Measurements from ENCODE around the gene C11orf52.
"Not testable (repeated sequence)": the region's sequence is repeated elsewhere in the genome, so short reads cannot be mapped to it uniquely, and the experiment has no call there.

The C11orf52 gene

GRCh38 chr11:111913031-111913861 is 5.5 kb upstream of the C11orf52 start:
- no peak for DNase-seq (ENCODE audit: low spot score)

GRCh38 chr11:111913997-111914396 is 4.7 kb upstream of the C11orf52 start:
- DNase-seq (ENCODE audit: low spot score), result no peak

DNA sequence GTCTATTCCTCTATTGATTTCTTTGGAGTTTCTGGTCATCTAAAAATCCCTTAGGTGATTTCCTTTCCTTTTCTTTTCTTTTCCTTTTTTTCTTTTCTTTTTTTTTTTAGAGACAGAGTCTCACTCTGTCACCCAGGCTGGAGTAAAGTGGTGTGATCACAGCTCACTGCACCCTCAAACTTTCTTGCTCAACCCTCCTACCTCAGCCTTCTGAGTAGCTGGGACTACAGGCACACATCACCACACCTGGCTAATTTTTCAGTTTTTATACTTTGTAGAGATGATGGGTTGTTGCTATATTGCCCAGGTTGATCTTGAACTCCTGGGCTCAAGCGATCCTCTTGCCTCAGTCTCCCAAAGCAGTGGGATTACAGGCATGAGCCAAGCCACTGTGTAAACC is 1.9 kb upstream of the C11orf52 start:
- no peak for DNase-seq (ENCODE audit: low spot score)

DNA sequence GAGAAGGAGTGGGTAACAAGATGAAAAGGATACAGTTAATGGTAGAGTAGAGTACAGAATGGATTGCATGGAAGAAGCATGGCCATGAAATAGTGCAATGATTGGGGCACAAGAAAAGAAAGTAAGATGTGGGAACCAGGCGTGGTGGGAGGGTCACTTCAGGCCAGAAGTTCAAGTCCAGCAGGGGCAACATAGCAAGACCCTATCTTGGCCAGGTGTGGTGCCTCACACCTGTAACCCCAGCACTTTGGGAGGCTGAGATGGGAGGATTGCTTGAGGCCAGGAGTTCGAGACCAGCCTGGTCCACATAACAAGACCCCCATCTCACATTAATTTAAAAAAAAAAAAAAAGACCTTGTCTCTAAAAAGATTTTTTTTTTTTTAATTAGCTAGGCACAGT is 1.4 kb upstream of the C11orf52 start:
- DNase-seq (ENCODE audit: low spot score), result no peak

GRCh38 chr11:111917788-111918187 is 925 bp upstream of the C11orf52 start:
- no peak for DNase-seq (ENCODE audit: low spot score)

- DNase-seq (ENCODE audit: low spot score), result no peak
These were observed 2.2 kb downstream of the C11orf52 start for GRCh38 chr11:111920908-111921307.

- no peak for DNase-seq (ENCODE audit: low spot score)
These were observed 3.0 kb downstream of the C11orf52 start for GRCh38 chr11:111921541-111922230.

DNA sequence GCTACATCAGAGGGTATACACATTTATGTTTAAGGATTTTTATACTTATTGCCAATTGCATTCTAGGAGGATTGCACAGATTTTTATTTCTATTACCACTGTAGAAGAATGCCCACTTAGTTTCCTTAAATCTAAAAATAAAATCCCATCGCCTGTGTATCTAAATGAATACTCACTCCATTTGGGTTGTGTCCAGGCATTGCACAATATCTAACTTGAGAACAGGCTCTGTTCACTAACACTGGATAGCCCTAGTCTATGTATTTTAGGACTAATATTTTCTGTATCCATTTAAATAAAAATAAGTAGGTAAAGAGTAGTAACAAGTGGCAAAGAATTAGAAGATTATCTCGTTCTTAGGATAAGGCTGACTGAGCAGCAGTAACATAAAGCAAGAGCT is 4.1 kb downstream of the C11orf52 start:
- no peak for DNase-seq (ENCODE audit: low spot score)

DNA sequence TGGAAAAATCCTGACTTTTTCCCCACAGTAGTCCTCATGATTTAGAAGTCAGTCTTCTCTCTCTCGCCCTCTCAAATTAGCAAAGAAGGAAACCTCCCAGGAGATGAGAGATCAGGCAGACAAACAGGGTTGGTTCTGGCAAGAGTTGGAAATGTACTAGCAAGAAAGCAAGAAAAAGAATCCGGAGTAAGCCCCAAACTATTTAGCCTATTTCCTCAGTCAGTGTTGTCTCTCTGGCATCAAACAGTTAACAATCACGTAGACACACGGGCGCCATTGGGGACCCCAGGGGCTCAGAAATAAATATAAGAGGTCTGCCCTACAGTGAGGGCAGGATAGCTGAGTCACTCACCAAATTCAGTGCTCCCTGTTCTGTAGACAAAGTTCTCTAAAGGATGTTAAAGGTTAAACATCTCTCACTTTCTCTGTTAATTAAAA is 4.7 kb downstream of the C11orf52 start:
- DNase-seq (ENCODE audit: low spot score), result no peak

GRCh38 chr11:111923951-111924350 is 5.2 kb downstream of the C11orf52 start:
- DNase-seq (ENCODE audit: low spot score), result no peak

DNA sequence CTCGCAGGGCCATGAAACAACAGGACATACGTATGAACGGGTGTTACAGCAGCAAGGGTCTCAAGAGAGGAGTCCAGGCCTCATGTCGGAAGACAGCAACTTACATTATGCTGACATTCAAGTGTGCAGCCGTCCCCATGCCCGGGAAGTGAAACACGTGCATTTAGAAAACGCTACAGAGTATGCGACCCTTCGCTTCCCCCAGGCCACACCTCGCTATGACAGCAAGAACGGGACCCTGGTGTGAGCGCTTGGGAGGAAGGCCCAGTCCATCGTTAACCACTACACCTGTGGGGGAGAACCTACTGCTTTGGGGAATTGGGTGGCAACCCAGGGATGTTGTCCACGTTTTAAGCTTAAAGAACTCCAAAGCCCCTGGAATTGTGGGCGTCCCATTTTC is 7.2 kb downstream of the C11orf52 start:
- DNase-seq (ENCODE audit: low spot score), result no peak

DNA sequence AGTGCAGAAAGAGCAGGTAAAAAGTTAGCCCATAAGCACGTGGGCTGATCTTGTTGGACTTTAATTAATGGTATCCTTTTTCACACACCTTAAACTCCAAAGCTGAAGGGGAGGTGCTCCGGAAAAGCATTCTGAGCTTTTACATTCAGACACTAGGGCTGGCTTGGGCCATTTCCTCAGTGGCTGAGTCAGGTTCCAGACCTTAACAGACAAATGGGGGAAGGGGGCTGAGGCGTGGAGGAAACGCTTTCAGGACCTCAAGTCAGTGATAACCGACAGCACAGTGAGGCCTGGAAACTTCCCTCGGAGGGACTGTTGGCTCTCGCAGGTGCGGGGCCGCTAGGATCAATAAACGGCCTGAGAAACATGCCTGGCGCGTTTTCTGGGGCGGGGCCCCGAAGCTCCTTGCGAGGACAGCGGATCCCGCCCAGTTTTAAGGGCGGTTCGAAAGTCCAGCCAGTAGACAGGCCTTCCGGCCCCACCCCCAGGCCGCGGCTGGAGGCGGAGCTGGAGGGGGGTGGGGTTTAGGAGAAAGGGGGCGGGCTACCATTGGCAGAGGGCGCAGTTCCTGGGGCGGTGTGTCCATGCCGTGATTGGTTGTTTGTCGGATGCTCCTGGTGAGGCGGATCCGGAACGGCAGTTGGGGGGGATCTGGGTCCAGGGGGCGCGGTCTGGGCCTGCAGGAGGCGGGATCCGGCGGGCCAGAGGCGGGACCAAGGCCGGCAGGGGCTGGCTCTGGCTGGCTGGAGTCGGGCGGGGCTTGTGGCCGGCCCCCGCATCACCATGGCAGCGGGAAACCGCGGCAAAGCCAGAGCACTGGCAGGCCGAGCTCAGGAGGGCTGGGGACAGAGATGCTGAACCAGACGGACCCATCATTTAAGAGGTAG is 8.0 kb downstream of the C11orf52 start:
- DNase-seq (ENCODE audit: low spot score), result peak; percentile 96

- no peak for DNase-seq (ENCODE audit: low spot score)
These were observed 11.8 kb downstream of the C11orf52 start for GRCh38 chr11:111930472-111930871.

GRCh38 chr11:111932611-111932950 is 13.9 kb downstream of the C11orf52 start:
- no peak for DNase-seq (ENCODE audit: low spot score)

GRCh38 chr11:111933176-111933575 is 14.5 kb downstream of the C11orf52 start:
- DNase-seq (ENCODE audit: low spot score), result not testable (repeated sequence)

DNA sequence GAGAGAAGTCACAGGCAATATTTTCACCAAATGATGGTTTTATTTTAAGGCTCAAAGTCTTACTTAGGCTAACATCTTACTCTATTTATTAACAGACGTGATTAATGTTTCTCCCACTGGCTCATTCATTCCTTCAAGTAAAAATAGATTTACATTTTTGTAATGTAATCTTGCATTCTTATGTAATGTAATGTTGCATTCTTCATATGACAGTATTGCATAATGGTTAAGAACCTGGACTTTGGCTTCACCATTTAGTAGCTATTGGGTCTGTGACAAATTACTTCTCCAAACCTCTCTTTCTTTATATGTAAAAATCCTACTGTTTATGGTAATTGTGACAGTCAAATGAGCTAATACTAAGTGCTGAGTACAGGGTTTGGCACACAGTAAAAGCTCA is 15.2 kb downstream of the C11orf52 start:
- no peak for DNase-seq (ENCODE audit: low spot score)

DNA sequence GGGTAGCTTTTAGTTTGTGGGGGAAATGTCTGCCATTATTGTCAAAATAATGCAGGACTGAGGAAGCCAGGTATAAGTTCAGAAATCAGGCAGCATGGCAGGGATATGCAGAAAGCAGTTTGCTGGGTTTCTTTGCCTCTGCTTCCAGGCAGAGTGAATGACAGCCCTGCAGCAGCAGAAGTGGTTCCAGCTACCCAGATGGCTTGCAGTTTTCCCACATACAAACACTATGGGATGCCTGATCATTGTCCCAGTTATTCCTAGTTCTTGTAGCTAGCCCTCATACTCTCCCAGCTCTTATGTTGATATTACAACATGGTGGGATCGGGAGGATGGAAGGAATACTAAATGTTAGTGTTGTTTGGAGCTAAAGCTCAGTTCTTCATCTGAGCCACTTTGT is 15.6 kb downstream of the C11orf52 start:
- DNase-seq (ENCODE audit: low spot score), result no peak

DNA sequence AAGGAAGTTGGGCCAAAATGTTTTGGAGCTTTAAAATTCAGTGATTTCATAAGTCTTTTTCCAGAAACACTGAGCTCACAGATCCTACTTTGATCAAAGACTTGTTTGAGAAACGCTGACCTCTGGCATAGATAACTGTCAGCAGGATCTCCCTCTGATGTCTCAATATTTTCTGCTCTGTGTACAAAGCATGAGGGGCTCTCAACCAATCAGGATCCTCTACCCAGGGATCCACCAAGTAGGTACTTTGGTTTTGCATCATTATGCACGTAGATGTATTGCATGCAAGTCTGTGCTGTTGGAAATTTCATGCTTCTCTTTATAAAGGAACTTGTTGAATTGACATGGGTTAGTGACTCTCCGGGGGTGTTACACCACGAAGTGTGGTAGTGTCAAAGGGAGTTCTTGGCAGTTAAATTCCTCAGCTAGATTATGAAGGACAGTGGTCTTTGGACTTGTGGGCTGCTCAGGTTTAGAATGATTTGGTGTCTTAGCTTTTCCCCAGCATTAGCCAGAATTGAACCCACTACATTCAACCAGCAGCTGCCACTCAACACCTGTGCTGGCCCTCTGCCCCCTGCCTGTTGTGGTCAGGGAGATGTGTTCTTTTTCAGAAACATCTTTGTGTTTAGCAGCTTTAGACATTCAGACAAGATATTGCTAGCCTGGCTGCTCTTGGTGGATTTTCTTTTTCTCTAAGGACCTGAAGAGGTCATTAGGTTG is 16.8 kb downstream of the C11orf52 start:
- DNase-seq (ENCODE audit: low spot score), result no peak

- DNase-seq (ENCODE audit: low spot score), result no peak
These were observed 17.4 kb downstream of the C11orf52 start for GRCh38 chr11:111936040-111936540.

GRCh38 chr11:111937461-111937769 is 18.7 kb downstream of the C11orf52 start:
- DNase-seq (ENCODE audit: low spot score), result no peak

DNA sequence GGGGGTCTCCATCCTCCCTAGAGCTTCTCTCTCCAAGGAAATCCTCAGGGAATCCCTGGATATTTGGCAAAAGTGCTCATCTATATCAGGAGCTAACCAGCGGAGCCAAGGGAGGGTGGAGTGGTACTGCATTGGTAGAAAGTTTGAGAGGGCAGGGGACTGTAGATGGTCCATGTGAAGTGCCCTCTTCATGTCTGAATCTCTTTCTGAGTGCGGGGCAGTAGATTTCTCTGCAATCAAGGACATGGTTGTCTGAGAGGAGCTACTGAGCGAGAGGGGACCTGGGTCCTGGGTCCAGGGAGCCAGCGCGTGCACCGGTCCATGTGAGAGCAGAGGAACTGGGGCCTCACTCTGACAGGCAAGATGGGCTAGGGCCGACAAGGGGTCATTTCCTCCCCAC is 19.1 kb downstream of the C11orf52 start:
- DNase-seq (ENCODE audit: low spot score), result no peak

GRCh38 chr11:111938687-111939160 is 20.0 kb downstream of the C11orf52 start:
- DNase-seq (ENCODE audit: low spot score), result no peak
